Neural crest cell (in vitro differentiated cells): ENCODE results near the gene JAM3. TPM values are rescaled to one million over a fixed set of nuclear protein-coding genes. Genes with fewer than 3 reads are reported as not detected.

Source experiments
- DNase-seq: peaks from one replicate; pipeline ENCODE4 v3.0.0; 2021; ENCODE audit warnings: low read depth, mixed read lengths, low spot score
- H3K27ac Mint-ChIP-seq: one replicate; pipeline ENCODE4 v1.8.0; 2021; ENCODE audit warnings: mild to moderate bottlenecking, mixed read lengths; ENCODE audit not compliant: unreplicated experiment
- H3K27me3 Mint-ChIP-seq: 2 replicates; pipeline ENCODE4 v1.8.0; 2021; ENCODE audit warnings: low read depth, mild to moderate bottlenecking, mixed read lengths
- H3K36me3 Mint-ChIP-seq: 2 replicates; pipeline ENCODE4 v1.8.0; 2021; ENCODE audit warnings: low read depth, mild to moderate bottlenecking, mixed read lengths
- H3K4me1 Mint-ChIP-seq: 2 replicates; pipeline ENCODE4 v1.8.0; 2021; ENCODE audit warnings: mixed read lengths
- H3K4me3 Mint-ChIP-seq: one replicate; pipeline ENCODE4 v1.8.0; 2021; ENCODE audit warnings: mild to moderate bottlenecking, mixed read lengths
- H3K9me3 Mint-ChIP-seq: 2 replicates; pipeline ENCODE4 v1.8.0; 2021; ENCODE audit warnings: mixed read lengths
- total RNA-seq: library from RNA; stranded (reverse); gene quantifications from 2 replicates; pipeline ENCODE4 v1.2.1, GENCODE V29; 2021
- TF ChIP-seq, protein P1 (sequence below): fragments of 200-600 bp; sonication (generic); conservative IDR thresholded peaks from 2 replicates; pipeline ENCODE4 v1.5.0; 2021; ENCODE audit warnings: antibody characterized with exemption, mild to moderate bottlenecking

The JAM3 gene
- total RNA-seq, 1 donor from 2014 or later = 98.6 TPM

GRCh38 chr11:134044514-134045284 lies 24.2 kb upstream of the JAM3 start:
- peaks cover 41% of the 10 kb centered on the region for H3K27me3 Mint-ChIP-seq
- TF ChIP-seq, protein P1, sequence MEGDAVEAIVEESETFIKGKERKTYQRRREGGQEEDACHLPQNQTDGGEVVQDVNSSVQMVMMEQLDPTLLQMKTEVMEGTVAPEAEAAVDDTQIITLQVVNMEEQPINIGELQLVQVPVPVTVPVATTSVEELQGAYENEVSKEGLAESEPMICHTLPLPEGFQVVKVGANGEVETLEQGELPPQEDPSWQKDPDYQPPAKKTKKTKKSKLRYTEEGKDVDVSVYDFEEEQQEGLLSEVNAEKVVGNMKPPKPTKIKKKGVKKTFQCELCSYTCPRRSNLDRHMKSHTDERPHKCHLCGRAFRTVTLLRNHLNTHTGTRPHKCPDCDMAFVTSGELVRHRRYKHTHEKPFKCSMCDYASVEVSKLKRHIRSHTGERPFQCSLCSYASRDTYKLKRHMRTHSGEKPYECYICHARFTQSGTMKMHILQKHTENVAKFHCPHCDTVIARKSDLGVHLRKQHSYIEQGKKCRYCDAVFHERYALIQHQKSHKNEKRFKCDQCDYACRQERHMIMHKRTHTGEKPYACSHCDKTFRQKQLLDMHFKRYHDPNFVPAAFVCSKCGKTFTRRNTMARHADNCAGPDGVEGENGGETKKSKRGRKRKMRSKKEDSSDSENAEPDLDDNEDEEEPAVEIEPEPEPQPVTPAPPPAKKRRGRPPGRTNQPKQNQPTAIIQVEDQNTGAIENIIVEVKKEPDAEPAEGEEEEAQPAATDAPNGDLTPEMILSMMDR = no peak
- no peak for DNase-seq
- peak overlapping the region; percentile 32 for H3K27ac Mint-ChIP-seq
- H3K4me1 Mint-ChIP-seq = peaks cover 37% of the 10 kb centered on the region
- H3K4me3 Mint-ChIP-seq = no peak overlapping the region
- H3K9me3 Mint-ChIP-seq = no peaks in the 10 kb centered on the region
- H3K36me3 Mint-ChIP-seq = no peaks in the 10 kb centered on the region

GRCh38 chr11:134045799-134046635 lies 22.9 kb upstream of the JAM3 start:
- Mint-ChIP-seq H3K36me3 (no peaks in the 10 kb centered on the region), H3K4me1 (peaks cover 33% of the 10 kb centered on the region), H3K4me3 (no peak overlapping the region), H3K9me3 (no peaks in the 10 kb centered on the region), H3K27ac (peak overlapping the region; percentile 84), H3K27me3 (peaks cover 44% of the 10 kb centered on the region)
- TF ChIP-seq, protein P1 = peak; percentile 51
- no peak for DNase-seq

- Mint-ChIP-seq H3K27ac (peak overlapping the region; percentile 58), H3K9me3 (no peaks in the 10 kb centered on the region), H3K36me3 (no peaks in the 10 kb centered on the region), H3K4me3 (no peak overlapping the region), H3K27me3 (peaks cover 44% of the 10 kb centered on the region), H3K4me1 (peaks cover 25% of the 10 kb centered on the region)
- TF ChIP-seq, protein P1 = no peak
- no peak for DNase-seq
Observed at GRCh38 chr11:134046681-134047449, 22.0 kb upstream of the JAM3 start.

DNA sequence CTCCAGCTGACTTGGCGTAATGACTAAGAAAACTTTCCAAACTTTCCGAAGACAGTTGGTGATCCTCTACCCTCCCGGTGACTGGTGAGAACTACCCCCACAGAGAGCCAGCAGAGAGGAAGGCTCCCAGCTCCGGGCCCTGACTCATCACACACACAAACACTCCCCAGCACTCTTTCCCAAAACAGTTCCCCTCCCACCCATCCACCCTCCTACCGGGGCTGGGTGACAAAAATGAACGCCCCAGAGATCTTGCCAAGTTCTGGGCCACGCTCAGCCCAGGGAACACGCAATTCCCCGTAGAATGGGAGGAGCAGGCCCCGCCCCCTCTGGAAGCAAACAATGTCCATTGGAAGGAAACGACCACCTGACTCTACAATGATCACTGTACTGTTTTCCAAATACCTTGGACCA lies 21.3 kb upstream of the JAM3 start:
- H3K36me3 Mint-ChIP-seq = no peaks in the 10 kb centered on the region

DNA sequence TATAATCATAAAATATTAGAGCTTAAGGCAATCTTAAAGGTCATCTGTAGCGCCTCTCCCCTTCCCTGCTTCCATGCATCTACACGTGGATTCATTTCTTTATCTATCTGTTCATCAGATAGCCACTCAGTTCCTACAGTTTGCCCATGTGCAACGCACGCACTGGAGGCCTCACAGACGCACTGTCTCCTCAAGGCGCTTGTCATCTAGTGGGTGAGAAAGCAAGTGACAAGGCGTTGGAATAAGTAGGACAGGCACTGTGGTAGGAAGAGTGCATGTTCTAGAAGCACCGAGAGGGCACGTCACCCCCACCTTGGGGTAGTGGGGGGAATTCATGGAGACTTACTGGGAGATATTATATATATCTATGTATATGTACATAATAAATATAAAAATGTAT lies 20.8 kb upstream of the JAM3 start:
- TF ChIP-seq, protein P1 = no peak
- Mint-ChIP-seq H3K27me3 (peaks cover 48% of the 10 kb centered on the region), H3K4me1 (peaks cover 26% of the 10 kb centered on the region), H3K27ac (no peak overlapping the region), H3K9me3 (no peaks in the 10 kb centered on the region), H3K36me3 (no peaks in the 10 kb centered on the region), H3K4me3 (no peak overlapping the region)
- DNase-seq = no peak

More for the DNA sequence above, 21.3 kb upstream of the JAM3 start:
- no peak overlapping the region for H3K27ac Mint-ChIP-seq
- TF ChIP-seq, protein P1 = no peak
- no peak overlapping the region for H3K4me3 Mint-ChIP-seq
- no peaks in the 10 kb centered on the region for H3K9me3 Mint-ChIP-seq
- DNase-seq = no peak
- peaks cover 25% of the 10 kb centered on the region for H3K4me1 Mint-ChIP-seq
- peaks cover 46% of the 10 kb centered on the region for H3K27me3 Mint-ChIP-seq
